ENCODE measurements around the gene GRHPR.
"Not testable (repeated sequence)": the region's sequence is repeated elsewhere in the genome, so short reads cannot be mapped to it uniquely, and the experiment has no call there.

Gene GRHPR

DNA sequence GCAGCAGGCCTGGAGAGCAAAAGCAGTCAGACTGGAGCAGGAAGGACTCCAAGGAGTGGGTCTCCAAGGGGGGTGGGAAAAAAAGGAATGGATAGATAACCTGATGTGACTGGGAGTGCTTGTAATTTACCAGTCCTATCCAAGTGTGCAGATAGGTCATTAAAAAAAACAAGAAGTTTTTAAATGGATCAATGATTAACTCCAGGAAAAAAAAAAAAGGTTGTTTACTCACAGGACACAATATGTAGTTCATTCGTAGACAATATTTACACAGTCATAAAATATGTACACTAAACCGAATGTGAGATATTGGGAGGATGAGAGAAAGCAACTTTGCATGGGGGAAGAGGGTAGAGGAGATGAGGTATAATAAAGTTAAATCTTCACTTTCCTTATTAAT, 22.4 kb downstream of the GRHPR start:
- DNase-seq, result no peak

DNA sequence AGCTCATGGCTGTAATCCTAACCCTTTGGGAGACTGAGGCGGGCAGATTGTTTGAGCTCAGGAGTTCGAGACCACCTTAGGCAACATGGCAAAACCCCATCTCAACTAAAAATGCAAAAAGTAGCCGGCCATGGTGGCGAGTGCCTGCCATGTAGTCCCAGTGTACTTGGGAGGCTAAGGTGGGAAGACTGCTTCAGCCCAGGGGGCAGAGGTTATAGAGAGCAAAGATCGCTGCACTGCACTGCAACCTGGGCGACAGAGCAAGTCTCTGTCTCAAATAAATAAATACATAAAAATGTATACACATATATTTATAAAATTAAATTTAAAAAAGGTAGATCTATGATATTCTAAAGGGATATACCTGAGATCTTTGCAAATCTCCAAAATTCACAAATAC, 23.3 kb downstream of the GRHPR start:
- DNase-seq, result no peak

DNA sequence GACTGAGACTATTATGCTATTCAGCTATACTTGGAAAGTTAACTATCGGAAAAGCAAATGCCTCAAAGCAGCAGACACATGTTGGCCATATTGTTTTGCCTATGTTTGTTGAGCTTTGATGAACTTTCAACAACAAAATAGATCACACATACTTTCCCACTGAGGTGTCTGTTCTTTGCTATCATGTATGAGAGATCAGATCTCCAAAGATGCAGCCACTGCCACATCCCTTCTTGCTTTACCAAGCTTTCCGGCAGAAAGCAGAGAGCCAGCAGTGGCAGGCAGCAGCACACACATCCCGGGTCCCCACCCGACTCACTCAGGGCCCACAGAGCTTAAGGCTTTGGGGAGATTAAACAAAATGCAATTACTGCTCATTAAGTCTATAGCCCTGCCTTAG, 23.9 kb downstream of the GRHPR start:
- DNase-seq, result no peak

DNA sequence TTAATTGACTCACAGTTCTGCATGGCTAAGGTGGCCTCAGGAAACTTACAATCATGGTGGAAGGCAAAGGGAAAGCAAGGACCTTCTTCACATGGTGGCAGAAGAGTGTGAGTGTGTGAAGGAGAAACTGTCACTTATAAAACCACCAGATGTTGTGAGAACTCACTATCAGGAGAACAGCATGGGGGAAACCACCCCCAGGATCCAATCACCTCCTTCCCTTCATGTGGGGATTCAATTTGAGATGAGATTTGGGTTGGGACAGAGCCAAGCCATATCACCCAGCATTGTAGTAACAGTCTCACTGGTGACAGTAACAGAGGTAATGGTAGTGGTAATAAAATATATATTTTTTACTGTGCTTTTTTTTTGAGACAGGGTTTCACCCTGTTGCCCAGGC, 24.6 kb downstream of the GRHPR start:
- no peak for DNase-seq

DNA sequence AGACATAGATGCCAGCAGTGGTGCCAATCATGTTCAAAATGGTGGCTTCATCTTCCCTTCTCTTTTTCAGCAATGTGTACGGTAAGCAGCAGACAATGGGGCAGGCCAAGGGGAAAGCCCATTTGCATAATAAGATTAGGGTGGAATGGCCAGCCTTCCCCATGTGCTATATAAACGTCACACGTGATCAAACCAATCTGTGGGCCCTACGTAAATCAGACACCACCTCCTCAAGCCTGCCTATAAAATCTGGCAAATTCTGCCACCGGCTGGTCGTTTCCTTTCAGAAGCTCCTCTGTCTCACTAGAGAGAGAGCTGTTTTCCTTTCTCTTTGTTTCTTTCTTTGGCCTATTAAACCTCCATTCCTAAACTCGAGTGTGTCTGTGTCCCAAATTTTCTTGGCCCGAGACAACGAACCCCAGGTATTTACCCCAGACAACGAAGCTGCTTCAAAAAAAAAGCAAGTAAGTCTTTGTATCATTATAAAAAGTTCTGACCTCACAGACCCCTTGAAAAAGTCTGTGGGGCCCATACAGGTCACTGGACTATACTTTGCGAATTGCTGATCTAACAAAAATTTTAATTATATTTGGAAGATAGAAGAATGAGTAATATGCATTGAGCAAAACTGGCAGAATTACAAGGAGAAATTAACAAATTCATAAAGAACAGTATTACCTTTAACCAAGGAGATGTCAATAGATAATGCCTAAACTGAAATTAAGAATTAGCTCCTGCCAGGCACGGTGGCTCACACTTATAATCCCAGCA, 27.6 kb downstream of the GRHPR start:
- DNase-seq, result peak in 29 of 51 donors; percentile 15 to 75 (median 48)

DNA sequence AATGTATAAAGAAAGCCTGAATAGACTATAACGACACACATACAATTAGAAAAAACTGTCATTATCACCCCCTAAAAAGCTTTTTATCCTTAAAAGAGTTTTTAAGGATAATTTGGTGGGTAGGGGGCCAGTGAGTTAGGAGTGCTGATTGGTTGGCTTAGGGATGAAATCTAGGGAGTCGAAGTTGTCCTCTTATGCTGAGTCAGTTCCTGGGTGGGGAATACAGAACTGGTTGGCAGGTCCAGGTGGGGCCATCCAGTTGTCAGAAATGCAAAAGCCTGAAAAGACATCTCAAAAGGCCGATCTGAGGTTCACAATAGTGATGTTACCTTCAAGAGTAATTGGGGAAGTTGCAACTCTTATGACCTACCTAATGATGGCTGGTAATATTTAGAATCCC, 29.1 kb downstream of the GRHPR start:
- DNase-seq, result no peak

DNA sequence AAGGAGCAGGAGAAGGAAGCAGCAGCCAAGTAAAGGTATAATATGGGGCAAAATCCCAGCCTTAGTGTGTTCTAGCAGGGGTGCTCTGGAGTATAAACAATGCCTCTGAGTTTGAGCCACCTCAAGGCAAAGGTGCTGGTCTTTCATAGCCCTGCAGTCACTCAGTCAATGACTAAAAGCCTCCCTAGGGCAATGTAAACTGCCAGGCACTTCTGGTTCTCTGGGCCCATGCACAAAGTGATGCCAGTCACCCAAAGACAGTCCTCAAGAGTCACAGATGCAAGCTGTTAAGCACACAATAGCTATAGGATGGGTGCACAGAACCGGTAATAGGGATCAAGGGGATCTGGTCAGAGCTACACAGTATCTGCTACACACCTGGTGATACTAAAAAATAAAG, 30.1 kb downstream of the GRHPR start:
- DNase-seq, result no peak

DNA sequence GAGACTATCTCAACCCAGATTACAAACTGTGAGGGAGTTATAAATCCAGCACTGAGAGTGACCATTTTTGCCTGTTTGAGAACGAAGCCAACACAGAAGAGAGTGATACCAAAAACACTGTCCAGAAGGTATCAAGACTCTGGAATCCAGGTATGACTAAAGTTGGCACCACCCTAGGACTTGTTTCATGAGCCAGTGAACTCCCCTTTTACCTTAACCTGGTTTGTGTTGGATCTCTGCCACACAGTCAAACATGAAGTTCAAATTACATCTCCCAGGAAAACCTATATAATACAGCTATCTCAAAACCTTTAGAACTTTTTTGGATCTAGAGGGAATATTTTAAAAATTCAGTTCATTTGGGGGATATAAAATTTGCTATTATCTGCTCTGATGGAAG, 31.3 kb downstream of the GRHPR start:
- DNase-seq, result no peak

DNA sequence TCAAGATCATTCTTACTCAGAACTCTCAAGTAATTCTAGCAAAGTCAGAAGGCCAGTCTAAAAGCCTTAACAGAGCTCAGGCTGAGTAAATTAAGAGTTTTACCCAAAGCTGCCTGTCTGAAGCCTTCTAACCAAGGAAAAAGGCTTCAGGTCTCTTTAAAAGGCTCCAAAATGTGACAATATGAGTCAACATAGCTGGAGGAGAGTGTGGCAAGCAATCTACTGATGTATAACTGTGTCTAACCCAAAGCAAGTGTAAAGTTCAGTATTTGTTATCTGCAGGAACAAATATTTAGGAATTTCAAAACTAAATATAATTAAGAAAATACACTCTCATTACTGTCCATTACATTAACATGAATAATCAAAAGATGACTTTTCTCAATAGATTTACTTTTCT, 31.7 kb downstream of the GRHPR start:
- no peak for DNase-seq

DNA sequence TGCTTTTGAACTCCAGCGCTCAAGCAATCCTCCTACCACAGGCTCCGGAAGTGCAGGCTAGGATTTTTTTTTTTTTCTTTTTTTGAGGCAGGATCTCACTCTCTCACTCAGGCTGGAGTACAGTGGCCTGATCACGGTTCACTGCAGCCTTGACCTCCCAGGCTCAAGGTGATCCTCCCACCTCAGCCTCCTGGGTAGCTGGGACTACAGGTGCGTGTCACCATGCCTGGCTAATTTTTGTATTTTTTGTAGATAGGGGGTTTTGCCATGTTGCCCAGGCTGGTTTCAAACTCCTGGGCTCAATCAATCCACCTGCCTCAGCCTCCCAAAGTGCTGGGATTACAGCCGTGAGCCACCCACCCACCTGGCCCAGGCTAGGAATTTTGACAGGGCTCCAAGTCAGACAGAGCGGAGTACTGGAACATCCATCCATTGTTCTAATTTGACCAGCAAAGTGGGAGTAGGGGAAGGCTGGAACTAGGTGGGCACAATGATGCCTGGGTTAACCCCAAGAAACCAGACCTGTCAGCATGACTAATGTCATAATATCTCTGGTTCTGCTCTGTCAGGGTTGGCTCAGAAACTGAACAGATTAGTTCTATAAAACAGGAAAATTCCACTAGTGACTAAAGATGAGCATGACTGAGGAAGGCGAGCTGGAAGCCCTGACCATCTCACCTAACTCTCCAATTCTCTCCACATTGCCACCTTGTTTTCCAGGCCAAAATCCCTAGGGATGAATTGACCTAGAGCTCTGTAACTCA, 33.6 kb downstream of the GRHPR start:
- DNase-seq, result no peak

DNA sequence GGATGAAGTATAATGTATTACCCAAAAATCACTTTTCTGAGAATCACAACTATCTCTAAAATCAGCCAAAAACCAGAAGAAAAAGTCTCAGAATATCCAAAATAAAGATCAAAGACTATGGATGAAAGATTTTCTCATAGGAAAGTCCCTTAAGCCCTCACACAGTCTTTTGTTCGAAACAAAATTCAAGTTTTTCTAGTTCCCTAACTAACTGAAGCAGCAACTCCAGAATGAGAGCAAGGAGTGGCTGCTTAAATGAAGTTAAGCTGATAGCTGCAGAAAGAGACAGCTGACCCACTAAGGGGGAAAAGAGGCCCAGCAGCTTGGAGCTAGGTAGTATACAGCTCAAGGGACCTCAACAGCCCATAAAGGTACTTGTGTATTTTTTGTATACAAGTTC, 34.3 kb downstream of the GRHPR start:
- DNase-seq, result no peak

DNA sequence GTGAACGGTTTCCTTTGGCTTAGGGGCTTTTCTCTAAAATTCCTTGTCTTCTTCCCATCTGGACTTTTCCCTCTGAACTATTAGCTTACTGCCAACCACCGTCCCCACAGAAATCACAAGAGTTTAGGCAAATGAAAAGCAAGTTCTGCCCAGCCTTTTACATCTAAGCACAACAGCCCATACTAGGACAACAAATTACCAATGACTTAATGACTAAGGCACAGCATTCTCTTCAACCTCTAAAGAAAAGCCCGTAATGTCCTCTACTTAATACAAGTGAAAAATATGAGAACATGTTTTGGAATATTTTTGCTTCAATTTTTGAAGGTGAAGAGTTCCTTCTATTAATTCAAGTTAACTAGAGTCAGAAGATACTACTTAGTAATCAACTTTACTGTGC, 41.5 kb downstream of the GRHPR start:
- DNase-seq, result no peak

DNA sequence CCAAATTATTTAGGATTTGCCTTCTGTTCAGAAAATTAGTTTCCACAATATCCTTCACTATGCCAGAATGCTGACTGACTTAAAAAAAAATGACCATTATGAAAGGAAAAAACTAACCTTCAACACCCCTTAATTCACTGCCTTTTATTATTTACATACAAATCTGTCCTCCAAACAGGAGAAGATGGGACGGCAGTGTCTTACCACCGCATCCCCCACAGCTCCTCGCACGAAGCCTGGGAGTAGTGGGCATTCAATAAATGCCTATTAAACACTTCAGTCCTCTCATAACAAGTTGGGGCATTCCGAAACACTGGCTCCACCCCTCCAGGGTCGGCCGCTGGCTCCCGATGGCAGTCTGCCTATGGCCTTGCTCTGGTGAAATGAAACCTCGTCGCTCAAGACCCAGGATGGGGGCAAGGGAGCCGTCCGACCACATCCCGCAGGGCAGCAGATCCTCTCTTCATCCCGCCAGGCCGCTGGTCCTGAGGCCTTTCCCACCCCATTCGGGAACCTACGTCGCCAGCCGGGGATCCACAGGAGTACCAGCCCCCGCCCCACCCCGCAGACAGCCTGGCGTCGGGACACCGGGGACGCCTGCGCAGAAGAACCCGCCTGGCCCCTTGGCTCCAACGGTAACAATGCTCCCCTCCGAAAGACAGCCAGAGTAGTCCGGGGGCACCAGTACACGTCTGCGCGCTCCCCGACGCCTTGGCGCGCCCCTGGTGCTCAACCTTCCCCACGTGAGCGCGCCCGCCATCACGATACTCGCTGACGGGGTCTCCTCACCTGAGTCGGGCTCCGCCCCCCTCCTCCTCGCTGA, 42.1 kb downstream of the GRHPR start:
- DNase-seq, result peak in 39 of 51 donors; percentile 60 to 92 (median 78)

DNA sequence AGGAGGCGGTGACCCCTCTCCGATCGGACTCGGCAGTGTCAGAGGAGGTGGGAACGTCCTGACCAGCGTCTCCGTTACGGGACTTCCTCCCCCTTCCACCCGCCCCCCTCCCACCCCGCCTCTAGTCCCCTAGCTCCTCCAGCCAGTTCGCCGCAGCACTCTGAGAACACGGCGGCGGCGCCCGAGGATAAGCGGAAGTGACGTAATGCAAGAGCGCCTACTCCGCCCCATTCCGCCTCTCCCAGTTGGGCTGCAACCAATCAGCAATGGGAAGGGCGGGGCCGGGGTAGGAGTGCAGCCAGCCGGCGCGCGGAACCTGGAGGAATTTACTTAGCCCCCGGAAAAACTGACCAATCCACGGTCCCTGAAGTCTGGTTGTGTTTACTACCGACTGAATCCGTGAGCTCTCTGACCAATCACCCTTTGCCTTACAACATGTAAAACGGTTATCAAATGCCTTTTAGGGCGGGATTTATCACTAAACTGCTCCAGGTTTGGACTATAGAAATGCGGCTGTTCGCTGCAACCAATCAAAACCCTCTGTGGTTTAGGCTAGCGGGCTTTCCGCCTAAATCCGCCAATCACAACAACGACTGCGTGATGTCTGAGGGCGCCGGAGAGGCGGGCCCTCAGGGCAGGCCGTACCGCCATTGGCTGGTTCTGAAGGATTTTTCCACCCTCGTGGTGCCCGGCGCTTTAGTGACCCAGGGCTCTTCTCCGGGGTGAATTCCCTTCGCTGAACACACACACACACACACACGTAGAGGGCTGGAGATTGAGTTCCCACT, 42.9 kb downstream of the GRHPR start, which contains the start of gene ZBTB5:
Gene ZBTB5, minus strand, starts transcription at position 202 of the 788 bp plus-strand sequence. CDS start 22,899 bp downstream, outside the sequence.
- DNase-seq, result peak; percentile 91 to 100 (median 99)

DNA sequence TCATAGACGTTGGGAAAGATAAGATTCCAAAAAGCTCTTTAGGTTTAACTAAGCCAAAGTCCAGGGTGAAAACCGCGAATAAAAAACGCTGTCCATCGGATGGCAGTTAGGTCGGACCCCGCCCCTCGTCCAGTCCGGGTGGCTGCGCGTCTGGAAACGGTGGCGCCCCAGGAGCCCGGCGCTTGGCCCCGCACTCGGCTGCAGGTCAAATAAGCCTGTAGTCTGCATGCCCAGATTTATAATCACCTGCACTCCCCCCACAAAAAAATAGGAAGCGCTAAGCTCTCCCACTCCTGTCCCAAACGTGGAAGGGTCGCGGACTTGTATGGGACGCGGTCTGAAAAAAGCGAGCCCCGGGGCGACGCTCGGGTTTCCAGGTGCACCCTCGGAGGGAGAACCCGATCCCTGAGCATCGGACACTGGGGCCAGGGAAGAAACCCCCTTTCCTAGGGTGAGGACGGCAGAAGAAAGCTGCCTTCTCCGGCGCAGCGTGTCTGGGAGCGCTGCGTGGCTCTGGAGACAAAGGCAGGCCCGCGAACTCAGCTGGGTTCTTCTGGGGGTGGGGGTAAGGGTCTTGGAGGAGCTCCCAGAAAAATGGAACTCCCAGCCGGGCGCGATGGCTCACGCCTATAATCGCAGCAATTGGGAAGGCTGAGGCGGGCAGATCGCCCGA, 43.7 kb downstream of the GRHPR start:
- DNase-seq, result peak in 36 of 51 donors; percentile 27 to 80 (median 63)

DNA sequence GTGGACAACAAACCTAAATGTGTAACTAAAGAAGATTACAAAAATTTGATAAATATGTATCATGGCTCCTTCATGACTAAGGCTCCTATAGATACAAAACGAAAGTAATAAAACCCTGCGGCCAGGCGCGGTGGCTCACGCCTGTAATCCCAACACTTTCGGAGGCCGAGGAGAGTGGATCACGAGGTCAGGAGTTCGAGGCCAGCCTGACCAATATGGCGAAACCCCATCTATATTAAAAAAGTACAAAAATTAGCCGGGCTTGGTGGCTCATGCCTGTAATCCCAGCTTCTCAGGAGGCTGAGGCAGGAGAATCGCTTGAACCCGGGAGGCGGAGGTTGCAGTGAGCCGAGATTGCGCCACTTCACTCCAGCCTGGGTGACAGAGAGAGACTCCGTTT, 45.0 kb downstream of the GRHPR start:
- DNase-seq, result not testable (repeated sequence)

DNA sequence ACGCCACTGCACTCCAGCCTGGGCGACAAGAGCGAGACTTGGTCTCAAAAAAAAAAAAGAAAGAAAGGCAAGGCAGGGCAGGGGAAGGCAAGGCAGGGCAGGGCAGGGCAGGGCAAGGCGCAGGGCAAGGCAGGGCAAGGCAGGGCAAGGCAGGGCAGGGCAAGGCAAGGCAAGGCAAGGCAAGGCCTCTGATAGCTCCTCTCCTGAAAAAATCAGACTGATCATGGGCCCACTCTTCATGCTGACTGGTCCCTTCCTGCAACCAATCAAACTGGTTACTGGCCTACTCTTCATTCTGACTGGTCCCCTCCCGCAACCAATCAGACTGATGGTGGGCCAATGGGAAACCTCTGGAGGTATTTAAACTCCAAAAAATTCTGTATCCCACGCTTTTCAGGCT, 46.1 kb downstream of the GRHPR start:
- DNase-seq, result no peak

DNA sequence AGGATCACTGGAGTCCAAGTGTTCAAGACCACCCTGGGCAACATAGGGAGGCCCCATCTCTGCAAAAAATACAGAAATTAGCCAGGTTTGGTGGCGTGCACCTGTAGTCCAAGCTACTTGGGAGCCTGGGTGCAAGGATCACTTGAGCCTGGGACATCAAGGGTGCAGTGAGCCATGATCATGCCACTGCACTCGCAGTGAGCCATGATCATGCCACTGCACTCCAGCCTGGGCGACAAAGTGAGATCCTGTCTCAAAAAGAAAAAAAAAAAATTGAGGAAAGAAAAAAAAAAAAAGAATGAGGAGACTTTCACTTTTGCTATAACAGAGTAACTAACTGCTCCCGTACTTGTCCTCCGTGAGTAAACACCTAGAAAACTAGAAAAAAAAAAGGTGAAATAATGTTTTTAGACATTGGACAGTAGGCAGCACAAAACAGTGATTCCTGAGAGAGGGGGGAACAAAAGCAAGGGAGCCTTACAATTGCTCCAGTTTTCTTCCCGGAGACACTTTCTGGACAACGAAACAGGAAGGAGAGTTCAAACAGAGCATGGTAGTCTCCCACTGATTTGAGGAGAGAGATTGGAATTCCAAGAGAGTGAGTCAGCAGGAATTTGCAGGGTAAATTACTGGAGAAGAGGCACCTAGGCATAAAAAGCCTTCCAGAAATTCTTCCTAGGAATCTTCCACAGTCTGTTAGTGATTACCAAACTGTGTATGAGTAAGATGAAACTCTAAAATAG, 49.6 kb downstream of the GRHPR start:
- DNase-seq, result peak in 1 of 51 donors; percentile 24

DNA sequence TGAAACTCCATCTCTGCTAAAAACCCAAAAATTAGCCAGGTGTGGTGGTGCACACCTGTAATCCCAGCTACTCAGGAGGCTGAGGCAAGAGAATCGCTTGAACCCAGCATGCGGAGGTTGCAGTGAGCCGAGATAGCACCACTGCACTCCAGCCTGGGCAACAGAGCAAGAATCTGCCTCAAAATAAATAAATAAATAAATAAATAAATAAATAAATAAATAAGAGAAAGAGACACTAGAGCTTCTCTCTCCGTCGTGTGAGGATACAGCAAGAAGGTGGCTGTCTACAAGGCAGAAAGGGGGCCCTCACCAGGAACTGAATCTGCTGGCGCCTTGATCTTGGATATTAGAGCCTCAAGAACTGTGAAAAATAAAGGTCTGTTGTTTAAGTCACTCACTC, 51.5 kb downstream of the GRHPR start:
- not testable (repeated sequence) for DNase-seq

DNA sequence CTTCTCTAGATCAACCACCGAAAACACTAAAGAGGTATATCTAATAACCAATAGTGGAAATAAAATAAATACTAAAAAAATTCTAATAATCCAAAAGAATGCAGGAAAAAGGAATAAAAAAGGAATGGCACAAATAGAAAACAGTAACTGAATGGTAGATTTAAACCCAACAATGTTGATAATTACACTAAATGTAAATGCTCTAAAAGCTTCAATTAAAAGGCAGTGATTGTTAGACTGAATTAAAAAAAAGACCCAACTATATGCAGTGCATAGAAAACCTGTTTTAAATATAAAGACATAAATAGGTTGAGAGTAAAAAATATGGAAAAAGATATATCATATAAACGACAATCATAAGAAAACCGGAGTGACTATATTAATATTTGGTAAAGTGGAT, 51.9 kb downstream of the GRHPR start:
- DNase-seq, result no peak

Data from hypothalamus (tissue), 51 donors.